Smooth muscle cell (in vitro differentiated cells): Measurements from ENCODE around the gene PLXDC2. TPM values are rescaled to one million over a fixed set of nuclear protein-coding genes. Genes with fewer than 3 reads are reported as not detected.

Experiments
- DNase-seq: peaks from one replicate; lab custom pipeline; 2025; ENCODE audit not compliant: unreplicated experiment; lab: John Stamatoyannopoulos, UW
- H2AFZ ChIP-seq: fragments of 200-600 bp; sonication (generic); 2 replicates; pipeline ENCODE4 v1.6.0; 2016; ENCODE audit warnings: antibody characterized with exemption, low read depth, mild to moderate bottlenecking
- H3F3A ChIP-seq: fragments of 200-600 bp; sonication (generic); 2 replicates; pipeline ENCODE4 v1.6.0; 2017; ENCODE audit warnings: antibody characterized with exemption, low read depth
- H3K27ac ChIP-seq: fragments of 200-600 bp; sonication (generic); 2 replicates; pipeline ENCODE4 v1.5.1; 2016; ENCODE audit warnings: low read depth, mild to moderate bottlenecking
- H3K27me3 ChIP-seq: fragments of 200-600 bp; sonication (generic); 2 replicates; pipeline ENCODE4 v1.6.1; 2016; ENCODE audit warnings: low read depth, mild to moderate bottlenecking
- H3K36me3 ChIP-seq: fragments of 200-600 bp; sonication (generic); 2 replicates; pipeline ENCODE4 v1.5.1; 2016; ENCODE audit warnings: low read depth
- H3K4me1 ChIP-seq: fragments of 200-600 bp; sonication (generic); 2 replicates; pipeline ENCODE4 v1.5.1; 2016; ENCODE audit warnings: low read depth
- H3K4me2 ChIP-seq: fragments of 200-600 bp; sonication (generic); 2 replicates; pipeline ENCODE4 v1.6.0; 2016; ENCODE audit warnings: mild to moderate bottlenecking
- H3K4me3 ChIP-seq: fragments of 200-600 bp; sonication (generic); 2 replicates; pipeline ENCODE4 v1.5.1; 2016; ENCODE audit warnings: mild to moderate bottlenecking
- H3K79me2 ChIP-seq: fragments of 200-600 bp; sonication (generic); 2 replicates; pipeline ENCODE4 v1.6.0; 2016; ENCODE audit warnings: low read depth, mild to moderate bottlenecking
- H3K9ac ChIP-seq: fragments of 200-600 bp; sonication (generic); 2 replicates; pipeline ENCODE4 v1.6.0; 2016; ENCODE audit warnings: low read depth
- H3K9me3 ChIP-seq: fragments of 200-600 bp; sonication (generic); replicated peaks from 2 replicates; pipeline ENCODE4 v1.5.1; 2016; ENCODE audit warnings: low read depth
- H4K20me1 ChIP-seq: fragments of 200-600 bp; sonication (generic); 2 replicates; pipeline ENCODE4 v1.6.0; 2016; ENCODE audit warnings: low read depth
- CTCF ChIP-seq: fragments of 200-600 bp; sonication (generic); IDR thresholded peaks from 2 replicates; pipeline ENCODE4 v1.5.1; 2017; ENCODE audit warnings: borderline replicate concordance, mild to moderate bottlenecking, antibody characterized with exemption; ENCODE audit not compliant: insufficient read depth, poor library complexity, severe bottlenecking
- WGBS: methylation state at CpG from one replicate; pipeline ENCODE4 v1.1.7; 2016; ENCODE audit warnings: low lambda C conversion rate; 5-methylcytosine and 5-hydroxymethylcytosine counted together
- polyA plus RNA-seq: library from polyadenylated mRNA; unstranded; fragments of >200 nt; fragmentation: Nextera tagmentation; extraction: Ambion mirVana; gene quantifications from 2 replicates; pipeline ENCODE4 v1.2.1, GENCODE V29; 2016
- total RNA-seq: library from RNA; depleted of rRNA; stranded (reverse); fragments of >200 nt; gene quantifications from 2 replicates; pipeline ENCODE4 v1.2.3, GENCODE V29; 2014

Gene PLXDC2
- total and polyA plus RNA-seq, 2 experiments from 2014 or later = 7.3 to 24.9 TPM

- no peaks in the 10 kb centered on the region for H3F3A ChIP-seq
- WGBS = 84% methylated on average over 1 of the region's 1 CpG
- no peaks in the 10 kb centered on the region for H3K27me3 ChIP-seq
- no peak overlapping the region for H3K27ac ChIP-seq
- H3K79me2 ChIP-seq = no peaks in the 10 kb centered on the region
- H2AFZ ChIP-seq = no peak overlapping the region
- no peaks in the 10 kb centered on the region for H3K4me1 ChIP-seq
- no peak overlapping the region for H3K4me2 ChIP-seq
- TF ChIP-seq CTCF = no peak
- H3K9me3 ChIP-seq = no peaks in the 10 kb centered on the region
- no peak for DNase-seq
- no peaks in the 10 kb centered on the region for H3K36me3 ChIP-seq
- H3K9ac ChIP-seq = no peak overlapping the region
- no peaks in the 10 kb centered on the region for H4K20me1 ChIP-seq
- no peak overlapping the region for H3K4me3 ChIP-seq
Measured at GRCh38 chr10:20240643-20241042, 424.4 kb downstream of the PLXDC2 start.

GRCh38 chr10:20247454-20247853, 431.2 kb downstream of the PLXDC2 start:
- WGBS = 82% methylated on average over 3 of the region's 3 CpGs
- no peak overlapping the region for H3K4me3 ChIP-seq
- no peak overlapping the region for H3K9ac ChIP-seq
- no peaks in the 10 kb centered on the region for H3K36me3 ChIP-seq
- no peak overlapping the region for H2AFZ ChIP-seq
- no peaks in the 10 kb centered on the region for H3F3A ChIP-seq
- no peaks in the 10 kb centered on the region for H3K27me3 ChIP-seq
- no peaks in the 10 kb centered on the region for H3K79me2 ChIP-seq
- no peaks in the 10 kb centered on the region for H3K9me3 ChIP-seq
- H3K4me2 ChIP-seq = no peak overlapping the region
- no peak for DNase-seq
- no peaks in the 10 kb centered on the region for H4K20me1 ChIP-seq
- H3K4me1 ChIP-seq = no peaks in the 10 kb centered on the region
- no peak overlapping the region for H3K27ac ChIP-seq
- TF ChIP-seq CTCF = no peak

- no peak for DNase-seq
- Histone ChIP-seq H2AFZ (no peak overlapping the region), H3F3A (no peaks in the 10 kb centered on the region), H3K27me3 (no peaks in the 10 kb centered on the region), H3K4me1 (no peaks in the 10 kb centered on the region), H3K36me3 (no peaks in the 10 kb centered on the region), H3K4me2 (no peak overlapping the region), H3K9me3 (no peaks in the 10 kb centered on the region), H3K9ac (no peak overlapping the region), H3K27ac (no peak overlapping the region), H3K79me2 (no peaks in the 10 kb centered on the region), H4K20me1 (no peaks in the 10 kb centered on the region), H3K4me3 (no peak overlapping the region)
- 80% methylated on average over 7 of the region's 7 CpGs for WGBS
- TF ChIP-seq CTCF = no peak
Measured at GRCh38 chr10:20247891-20248708, 431.9 kb downstream of the PLXDC2 start.

DNA sequence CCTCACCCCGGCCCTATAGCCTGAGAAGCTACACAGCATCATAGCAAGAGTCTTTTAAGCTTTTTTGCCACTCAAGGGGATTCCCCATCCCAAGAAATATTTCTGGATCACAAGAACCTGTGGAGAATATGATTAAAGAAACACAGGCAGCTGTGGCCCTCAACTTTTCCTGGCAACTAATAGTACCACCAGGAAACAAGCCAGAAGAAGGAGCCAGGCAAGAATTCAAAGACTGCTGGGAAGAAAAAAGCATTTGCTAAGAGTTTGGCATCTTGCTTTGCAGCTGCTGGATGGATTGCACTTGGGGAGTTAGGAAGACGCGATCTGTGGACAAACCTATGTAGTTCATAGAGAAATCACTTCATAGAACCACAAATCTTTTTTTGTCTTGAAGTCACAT, 437.8 kb downstream of the PLXDC2 start:
- Histone ChIP-seq H3K79me2 (no peaks in the 10 kb centered on the region), H2AFZ (no peak overlapping the region), H3K9me3 (no peaks in the 10 kb centered on the region), H3K27ac (no peak overlapping the region), H3K36me3 (no peaks in the 10 kb centered on the region), H4K20me1 (no peaks in the 10 kb centered on the region), H3K4me3 (no peak overlapping the region), H3K27me3 (no peaks in the 10 kb centered on the region), H3F3A (no peaks in the 10 kb centered on the region), H3K9ac (no peak overlapping the region), H3K4me1 (peaks cover 8% of the 10 kb centered on the region), H3K4me2 (no peak overlapping the region)
- 97% methylated on average over 3 of the region's 3 CpGs for WGBS
- no peak for TF ChIP-seq CTCF
- DNase-seq = no peak
